NCI-H524 (cell line): ENCODE data around the gene TSPAN15.

Experiments used
- DNase-seq, 2 experiments: peaks; one replicate each; lab custom pipeline; 2025; lab: John Stamatoyannopoulos, UW

The TSPAN15 gene

DNA sequence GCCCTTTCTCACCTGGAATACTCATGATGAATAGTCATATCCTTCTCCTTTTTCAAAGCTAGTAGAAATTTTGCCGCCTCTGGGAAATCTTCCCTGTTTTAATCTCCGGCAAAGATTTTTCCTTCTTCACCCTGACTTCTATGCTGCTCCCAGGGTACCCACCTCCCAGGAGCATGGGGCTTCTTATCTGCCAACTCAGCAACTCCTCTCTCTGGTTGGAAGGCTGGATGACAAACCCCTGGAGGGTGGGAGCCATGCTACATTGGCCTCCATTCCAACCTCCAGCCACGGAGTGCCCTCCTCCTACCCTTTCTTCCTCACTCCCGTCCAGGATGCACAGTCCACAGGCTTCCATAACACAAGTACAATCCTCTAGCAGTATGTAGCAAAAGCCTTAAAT lies 102.1 kb downstream of the TSPAN15 start:
- DNase-seq, result no peak

DNA sequence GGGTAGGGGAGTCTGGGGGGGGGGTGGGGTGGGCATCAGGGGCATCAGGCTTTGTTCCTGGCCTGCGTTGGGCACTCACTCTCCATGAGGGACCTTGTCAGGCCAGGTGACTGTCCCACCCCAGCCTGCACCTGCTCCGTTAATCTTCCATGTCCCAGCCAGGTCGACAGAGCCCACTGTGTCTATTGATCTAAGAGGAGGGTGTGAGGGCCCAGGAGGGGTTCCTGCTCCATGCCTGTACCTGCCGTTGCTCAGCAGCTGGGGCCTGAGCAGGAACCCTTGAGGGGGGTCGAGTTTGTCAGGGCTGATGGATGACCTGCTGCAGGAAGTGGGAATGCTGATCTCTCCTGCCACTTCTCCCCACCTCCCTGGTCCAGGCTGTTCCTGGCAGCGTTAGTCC lies 103.3 kb downstream of the TSPAN15 start:
- DNase-seq, result no peak
